H9 (cell line): Measurements from ENCODE around the gene VIM. TPM values are rescaled to one million over a fixed set of nuclear protein-coding genes. Genes with fewer than 3 reads are reported as not detected.

Experiments
- DNase-seq: peaks from one replicate; pipeline ENCODE4 v3.0.0-alpha.2; 2017
- H2AFZ ChIP-seq: one replicate; pipeline ENCODE4 v1.6.1; 2013; ENCODE audit warnings: mild to moderate bottlenecking, low read length, control low read depth, moderate library complexity
- H2AK5ac ChIP-seq: 2 replicates; pipeline ENCODE4 v1.6.1; 2013; ENCODE audit warnings: low read length, control low read depth, mixed read lengths; ENCODE audit not compliant: insufficient read length
- H2BK120ac ChIP-seq: one replicate; pipeline ENCODE4 v1.6.1; 2013; ENCODE audit warnings: low read depth, mild to moderate bottlenecking, low read length, control low read depth, inconsistent platforms; ENCODE audit not compliant: poor library complexity, severe bottlenecking
- H2BK12ac ChIP-seq: 2 replicates; pipeline ENCODE4 v1.6.1; 2013; ENCODE audit warnings: low read length, control low read depth, mixed read lengths, low read depth; ENCODE audit not compliant: insufficient read length
- H2BK15ac ChIP-seq: 2 replicates; pipeline ENCODE4 v1.6.1; 2013; ENCODE audit warnings: low read depth, low read length, control low read depth
- H2BK20ac ChIP-seq: one replicate; pipeline ENCODE4 v1.6.1; 2013; ENCODE audit warnings: low read depth, mild to moderate bottlenecking, low read length, control low read depth, inconsistent platforms; ENCODE audit not compliant: poor library complexity, severe bottlenecking
- H2BK5ac ChIP-seq: 2 replicates; pipeline ENCODE4 v1.6.1; 2013; ENCODE audit warnings: low read length, control low read depth, mixed read lengths; ENCODE audit not compliant: insufficient read length
- H3K14ac ChIP-seq: 2 replicates; pipeline ENCODE4 v1.6.1; 2013; ENCODE audit warnings: low read length, control low read depth; ENCODE audit not compliant: insufficient read depth
- H3K18ac ChIP-seq: 2 replicates; pipeline ENCODE4 v1.6.1; 2013; ENCODE audit warnings: low read depth, mild to moderate bottlenecking, mixed read lengths, low read length, control low read depth; ENCODE audit not compliant: insufficient read length
- H3K23ac ChIP-seq: 2 replicates; pipeline ENCODE4 v1.6.1; 2013; ENCODE audit warnings: low read length, control low read depth, mixed read lengths, low read depth; ENCODE audit not compliant: insufficient read length
- H3K23me2 ChIP-seq: 2 replicates; pipeline ENCODE4 v1.6.1; 2013; ENCODE audit warnings: low read depth, mild to moderate bottlenecking, mixed read lengths, low read length, control low read depth; ENCODE audit not compliant: insufficient read length, poor library complexity, severe bottlenecking
- H3K27ac ChIP-seq: 2 replicates; pipeline ENCODE4 v1.5.1; 2013; ENCODE audit warnings: low read length, control low read depth, mixed read lengths, low read depth; ENCODE audit not compliant: insufficient read length
- H3K27me3 ChIP-seq: 2 replicates; pipeline ENCODE4 v1.6.1; 2013; ENCODE audit warnings: low read length, control low read depth, inconsistent platforms; ENCODE audit not compliant: insufficient read depth
- H3K4ac ChIP-seq: 2 replicates; pipeline ENCODE4 v1.6.1; 2013; ENCODE audit warnings: low read depth, mild to moderate bottlenecking, control low read depth, inconsistent platforms, low read length, moderate library complexity
- H3K4me1 ChIP-seq: 2 replicates; pipeline ENCODE4 v1.6.1; 2013; ENCODE audit warnings: low read length, control low read depth, inconsistent platforms; ENCODE audit not compliant: insufficient read depth
- H3K4me2 ChIP-seq: 2 replicates; pipeline ENCODE4 v1.6.1; 2013; ENCODE audit warnings: low read length, control low read depth, mixed read lengths; ENCODE audit not compliant: insufficient read length, insufficient read depth
- H3K56ac ChIP-seq: 2 replicates; pipeline ENCODE4 v1.6.1; 2013; ENCODE audit warnings: low read depth, mild to moderate bottlenecking, mixed read lengths, low read length, control low read depth; ENCODE audit not compliant: insufficient read length
- H3K79me1 ChIP-seq: 2 replicates; pipeline ENCODE4 v1.6.1; 2013; ENCODE audit warnings: low read depth, mild to moderate bottlenecking, moderate library complexity, low read length, control low read depth, inconsistent platforms; ENCODE audit not compliant: insufficient read depth, poor library complexity, severe bottlenecking
- H3K79me2 ChIP-seq: 2 replicates; pipeline ENCODE4 v1.6.1; 2013; ENCODE audit warnings: low read length, control low read depth, inconsistent platforms; ENCODE audit not compliant: insufficient read depth
- H3K9ac ChIP-seq: 2 replicates; pipeline ENCODE4 v1.6.1; 2013; ENCODE audit warnings: low read length, control low read depth, mixed read lengths; ENCODE audit not compliant: insufficient read length; ENCODE audit errors: extremely low read depth
- H3K9me3 ChIP-seq: one replicate; pipeline ENCODE4 v1.6.1; 2013; ENCODE audit warnings: low read depth, low read length, inconsistent platforms; ENCODE audit not compliant: control insufficient read depth
- H3T11ph ChIP-seq: one replicate; pipeline ENCODE4 v1.6.1; 2013; ENCODE audit warnings: mild to moderate bottlenecking, low read length, control low read depth, inconsistent platforms
- H4K20me1 ChIP-seq: one replicate; pipeline ENCODE4 v1.6.1; 2013; ENCODE audit not compliant: control insufficient read depth, insufficient read length, insufficient read depth
- H4K5ac ChIP-seq: 2 replicates; pipeline ENCODE4 v1.6.1; 2013; ENCODE audit warnings: low read depth, mild to moderate bottlenecking, mixed read lengths, low read length, control low read depth; ENCODE audit not compliant: insufficient read length
- H4K8ac ChIP-seq: replicated peaks from 2 replicates; pipeline ENCODE4 v1.6.1; 2013; ENCODE audit warnings: low read length, control low read depth, mixed read lengths, low read depth; ENCODE audit not compliant: insufficient read length
- H4K91ac ChIP-seq: 2 replicates; pipeline ENCODE4 v1.6.1; 2013; ENCODE audit warnings: low read depth, mild to moderate bottlenecking, moderate library complexity, mixed read lengths, low read length, control low read depth; ENCODE audit not compliant: insufficient read length
- H3K27ac Mint-ChIP-seq, 3 experiments: 2 replicates in 2 of 3; 3 replicates in 1 of 3; pipeline ENCODE4 v1.8.0; 2020 to 2021; ENCODE audit warnings: mixed read lengths in 3 of 3, mild to moderate bottlenecking in 1 of 3, moderate library complexity in 1 of 3
- H3K27me3 Mint-ChIP-seq: 2 replicates; pipeline ENCODE4 v1.8.0; 2021; ENCODE audit warnings: low read depth, mild to moderate bottlenecking, moderate library complexity, mixed read lengths
- H3K36me3 Mint-ChIP-seq, 3 experiments: 2 replicates in 2 of 3; 3 replicates in 1 of 3; pipeline ENCODE4 v1.8.0; 2020 to 2021; ENCODE audit warnings: low read depth in 3 of 3, mixed read lengths in 3 of 3; ENCODE audit not compliant: insufficient read depth in 1 of 3
- H3K4me1 Mint-ChIP-seq, 2 experiments: 2 replicates each; pipeline ENCODE4 v1.8.0; 2020; ENCODE audit warnings: mixed read lengths in 2 of 2
- H3K4me3 Mint-ChIP-seq, 2 experiments: 2 replicates in 1 of 2; 3 replicates in 1 of 2; pipeline ENCODE4 v1.8.0; 2020 to 2021; ENCODE audit warnings: mild to moderate bottlenecking in 2 of 2, mixed read lengths in 2 of 2, moderate library complexity in 1 of 2
- H3K9me3 Mint-ChIP-seq, 2 experiments: 2 replicates in 1 of 2; 3 replicates in 1 of 2; pipeline ENCODE4 v1.8.0; 2020; ENCODE audit warnings: mild to moderate bottlenecking in 2 of 2, mixed read lengths in 2 of 2, moderate library complexity in 1 of 2
- WGBS: extraction: QIAGEN DNeasy Blood & Tissue Kit; methylation state at CpG from one replicate; pipeline ENCODE4 v1.1.7; 2013; ENCODE audit warnings: missing lambda C conversion rate, low lambda C conversion rate, mixed read lengths; ENCODE audit not compliant: insufficient read length; ENCODE audit errors: extremely low coverage; 5-methylcytosine and 5-hydroxymethylcytosine counted together
- total RNA-seq: library from RNA; stranded (reverse); gene quantifications from 2 replicates; pipeline ENCODE4 v1.2.1, GENCODE V29; 2021
- TF ChIP-seq, protein P1 (sequence below): fragments of 200-600 bp; sonication (generic); conservative IDR thresholded peaks from 3 replicates; pipeline ENCODE4 v1.8.0; 2021; ENCODE audit warnings: antibody characterized with exemption, mild to moderate bottlenecking

VIM gene
- total RNA-seq, 1 experiment from 2014 or later, result 232 TPM

DNA sequence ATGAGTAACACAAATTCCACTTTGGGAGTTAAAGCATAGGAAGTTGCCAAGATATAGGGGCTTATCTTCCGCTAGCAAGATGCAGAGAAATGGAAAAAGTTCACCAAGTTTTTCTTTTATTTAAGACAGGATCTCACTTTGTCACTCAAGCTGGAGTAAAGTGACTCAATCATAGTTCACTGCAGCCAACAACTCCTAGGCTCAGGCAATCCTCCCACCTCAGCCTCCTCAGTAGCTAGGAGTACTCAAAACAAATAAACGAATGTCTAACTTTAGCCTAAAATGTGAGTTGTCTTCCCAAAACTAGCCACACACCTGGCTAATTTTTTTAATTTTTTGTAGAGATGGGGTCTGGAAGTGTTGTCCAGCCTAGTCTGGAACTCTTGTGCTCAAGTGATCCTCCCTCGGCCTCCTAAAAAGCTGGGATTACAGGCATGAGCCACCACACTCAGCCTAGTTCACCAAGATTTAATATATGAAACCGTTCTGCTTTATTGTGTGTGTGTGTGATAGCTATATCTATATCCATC is 9.9 kb downstream of the VIM start:
- Histone ChIP-seq H3K23ac (no peak overlapping the region), H3K4ac (no peak overlapping the region), H3K27ac (no peak overlapping the region), H2BK12ac (no peak overlapping the region), H3K23me2 (no peaks in the 10 kb centered on the region), H2AFZ (no peak overlapping the region), H2BK20ac (no peak overlapping the region), H3K56ac (no peak overlapping the region), H3K4me2 (no peak overlapping the region), H4K5ac (no peak overlapping the region), H3K79me1 (no peaks in the 10 kb centered on the region), H2BK15ac (no peak overlapping the region), H3K79me2 (no peaks in the 10 kb centered on the region), H3K18ac (no peak overlapping the region), H2BK120ac (no peak overlapping the region), H4K91ac (no peak overlapping the region), H3T11ph (no peak overlapping the region), H3K14ac (no peak overlapping the region), H4K8ac (no peak overlapping the region), H3K27me3 (no peaks in the 10 kb centered on the region), H3K9me3 (no peaks in the 10 kb centered on the region), H3K4me1 (no peaks in the 10 kb centered on the region), H2BK5ac (no peak overlapping the region), H4K20me1 (no peaks in the 10 kb centered on the region), H3K9ac (no peak overlapping the region), H2AK5ac (no peak overlapping the region)
- H3K27me3 Mint-ChIP-seq, result no peaks in the 10 kb centered on the region
- no CpG with 5 or more reads among the region's 4 CpGs for WGBS
- TF ChIP-seq, protein P1, sequence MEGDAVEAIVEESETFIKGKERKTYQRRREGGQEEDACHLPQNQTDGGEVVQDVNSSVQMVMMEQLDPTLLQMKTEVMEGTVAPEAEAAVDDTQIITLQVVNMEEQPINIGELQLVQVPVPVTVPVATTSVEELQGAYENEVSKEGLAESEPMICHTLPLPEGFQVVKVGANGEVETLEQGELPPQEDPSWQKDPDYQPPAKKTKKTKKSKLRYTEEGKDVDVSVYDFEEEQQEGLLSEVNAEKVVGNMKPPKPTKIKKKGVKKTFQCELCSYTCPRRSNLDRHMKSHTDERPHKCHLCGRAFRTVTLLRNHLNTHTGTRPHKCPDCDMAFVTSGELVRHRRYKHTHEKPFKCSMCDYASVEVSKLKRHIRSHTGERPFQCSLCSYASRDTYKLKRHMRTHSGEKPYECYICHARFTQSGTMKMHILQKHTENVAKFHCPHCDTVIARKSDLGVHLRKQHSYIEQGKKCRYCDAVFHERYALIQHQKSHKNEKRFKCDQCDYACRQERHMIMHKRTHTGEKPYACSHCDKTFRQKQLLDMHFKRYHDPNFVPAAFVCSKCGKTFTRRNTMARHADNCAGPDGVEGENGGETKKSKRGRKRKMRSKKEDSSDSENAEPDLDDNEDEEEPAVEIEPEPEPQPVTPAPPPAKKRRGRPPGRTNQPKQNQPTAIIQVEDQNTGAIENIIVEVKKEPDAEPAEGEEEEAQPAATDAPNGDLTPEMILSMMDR, result no peak
- no peak for DNase-seq
- peaks cover 21 to 46% (median 43%) of the 10 kb centered on the region in 3 experiments for H3K36me3 Mint-ChIP-seq
- no peaks in the 10 kb centered on the region for H3K9me3 Mint-ChIP-seq
- H3K4me1 Mint-ChIP-seq, result no peaks in the 10 kb centered on the region
- H3K4me3 Mint-ChIP-seq, result no peak overlapping the region
- H3K27ac Mint-ChIP-seq, result no peak overlapping the region
